Measurements from ENCODE around the gene APC2. TPM values are rescaled to one million over a fixed set of nuclear protein-coding genes. Genes with fewer than 3 reads are reported as not detected.
A peak's percentile ranks its signal among the peaks of the same experiment; 100 is the strongest.
"Not testable (repeated sequence)": the region's sequence is repeated elsewhere in the genome, so short reads cannot be mapped to it uniquely, and the experiment has no call there.

The APC2 gene
- total RNA-seq, 1 donor from 2014 or later: 1.0 TPM

GRCh38 chr19:1412995-1413800 lies 36.7 kb upstream of the APC2 start:
- H3K36me3 ChIP-seq (ENCODE audit: control insufficient read depth in 3 of 3, insufficient read depth in 3 of 3, low read length in 3 of 3): peaks cover 5 to 9% (median 7%) of the 10 kb centered on the region in 3 donors
- H3K27me3 ChIP-seq (ENCODE audit: control insufficient read depth in 3 of 3, insufficient read depth in 3 of 3, low read length in 3 of 3): no peaks in the 10 kb centered on the region
- H3K4me3 ChIP-seq (ENCODE audit: low read length in 3 of 3): no peak overlapping the region
- peak overlapping the region; percentile 47 for H3K27ac ChIP-seq (ENCODE audit: low read depth, low read length)
- H3K9me3 ChIP-seq (ENCODE audit: control insufficient read depth in 3 of 3, low read length in 3 of 3): no peaks in the 10 kb centered on the region
- H3K9ac ChIP-seq (ENCODE audit: low read depth in 1 of 3, low read length in 3 of 3): peak overlapping the region in 2 of 3 donors; percentile 16 to 45
- H3K4me1 ChIP-seq (ENCODE audit: control insufficient read depth in 3 of 3, insufficient read depth in 3 of 3, low read length in 3 of 3): peaks cover 87 to 95% (median 89%) of the 10 kb centered on the region in 3 donors

GRCh38 chr19:1416014-1416841 lies 33.7 kb upstream of the APC2 start:
- Histone ChIP-seq H3K4me3 (ENCODE audit: low read length in 3 of 3) (peak overlapping the region in 2 of 3 donors; percentile 23 to 54), H3K4me1 (ENCODE audit: control insufficient read depth in 3 of 3, insufficient read depth in 3 of 3, low read length in 3 of 3) (peaks cover 66 to 84% (median 78%) of the 10 kb centered on the region in 3 donors), H3K27me3 (ENCODE audit: control insufficient read depth in 3 of 3, insufficient read depth in 3 of 3, low read length in 3 of 3) (no peaks in the 10 kb centered on the region), H3K9ac (ENCODE audit: low read depth in 1 of 3, low read length in 3 of 3) (peak overlapping the region; percentile 47 to 70 (median 50)), H3K9me3 (ENCODE audit: control insufficient read depth in 3 of 3, low read length in 3 of 3) (no peaks in the 10 kb centered on the region), H3K36me3 (ENCODE audit: control insufficient read depth in 3 of 3, insufficient read depth in 3 of 3, low read length in 3 of 3) (peaks cover 24 to 27% (median 24%) of the 10 kb centered on the region in 3 donors), H3K27ac (ENCODE audit: low read depth, low read length) (peak overlapping the region; percentile 45)

GRCh38 chr19:1417145-1417544 lies 32.8 kb upstream of the APC2 start:
- peaks cover 33 to 36% (median 33%) of the 10 kb centered on the region in 3 donors for H3K36me3 ChIP-seq (ENCODE audit: control insufficient read depth in 3 of 3, insufficient read depth in 3 of 3, low read length in 3 of 3)
- peak overlapping the region in 2 of 3 donors; percentile 37 to 56 for H3K4me3 ChIP-seq (ENCODE audit: low read length in 3 of 3)
- no peaks in the 10 kb centered on the region for H3K27me3 ChIP-seq (ENCODE audit: control insufficient read depth in 3 of 3, insufficient read depth in 3 of 3, low read length in 3 of 3)
- H3K27ac ChIP-seq (ENCODE audit: low read depth, low read length): peak overlapping the region; percentile 45
- H3K4me1 ChIP-seq (ENCODE audit: control insufficient read depth in 3 of 3, insufficient read depth in 3 of 3, low read length in 3 of 3): peaks cover 57 to 77% (median 73%) of the 10 kb centered on the region in 3 donors
- H3K9ac ChIP-seq (ENCODE audit: low read depth in 1 of 3, low read length in 3 of 3): peak overlapping the region in 2 of 3 donors; percentile 17 to 54
- H3K9me3 ChIP-seq (ENCODE audit: control insufficient read depth in 3 of 3, low read length in 3 of 3): no peaks in the 10 kb centered on the region

- Histone ChIP-seq H3K36me3 (ENCODE audit: control insufficient read depth in 3 of 3, insufficient read depth in 3 of 3, low read length in 3 of 3) (peaks cover 35 to 40% (median 37%) of the 10 kb centered on the region in 3 donors), H3K9ac (ENCODE audit: low read depth in 1 of 3, low read length in 3 of 3) (peak overlapping the region in 2 of 3 donors; percentile 17 to 50), H3K4me1 (ENCODE audit: control insufficient read depth in 3 of 3, insufficient read depth in 3 of 3, low read length in 3 of 3) (peaks cover 50 to 72% (median 67%) of the 10 kb centered on the region in 3 donors), H3K4me3 (ENCODE audit: low read length in 3 of 3) (peak overlapping the region in 2 of 3 donors; percentile 22 to 37), H3K9me3 (ENCODE audit: control insufficient read depth in 3 of 3, low read length in 3 of 3) (no peaks in the 10 kb centered on the region), H3K27me3 (ENCODE audit: control insufficient read depth in 3 of 3, insufficient read depth in 3 of 3, low read length in 3 of 3) (no peaks in the 10 kb centered on the region), H3K27ac (ENCODE audit: low read depth, low read length) (peak overlapping the region; percentile 23)
These were observed 32.0 kb upstream of the APC2 start for GRCh38 chr19:1417681-1418495.

- Histone ChIP-seq H3K27me3 (ENCODE audit: control insufficient read depth in 3 of 3, insufficient read depth in 3 of 3, low read length in 3 of 3) (no peaks in the 10 kb centered on the region), H3K4me3 (ENCODE audit: low read length in 3 of 3) (no peak overlapping the region), H3K36me3 (ENCODE audit: control insufficient read depth in 3 of 3, insufficient read depth in 3 of 3, low read length in 3 of 3) (peaks cover 40 to 46% (median 42%) of the 10 kb centered on the region in 3 donors), H3K27ac (ENCODE audit: low read depth, low read length) (no peak overlapping the region), H3K4me1 (ENCODE audit: control insufficient read depth in 3 of 3, insufficient read depth in 3 of 3, low read length in 3 of 3) (peaks cover 45 to 67% (median 62%) of the 10 kb centered on the region in 3 donors), H3K9me3 (ENCODE audit: control insufficient read depth in 3 of 3, low read length in 3 of 3) (no peaks in the 10 kb centered on the region), H3K9ac (ENCODE audit: low read depth in 1 of 3, low read length in 3 of 3) (peak overlapping the region in 1 of 3 donors; percentile 25)
These were observed 31.5 kb upstream of the APC2 start for GRCh38 chr19:1418496-1418775.

GRCh38 chr19:1418951-1419738 lies 30.8 kb upstream of the APC2 start:
- Histone ChIP-seq H3K36me3 (ENCODE audit: control insufficient read depth in 3 of 3, insufficient read depth in 3 of 3, low read length in 3 of 3) (peaks cover 47 to 53% (median 48%) of the 10 kb centered on the region in 3 donors), H3K4me1 (ENCODE audit: control insufficient read depth in 3 of 3, insufficient read depth in 3 of 3, low read length in 3 of 3) (peaks cover 41 to 60% (median 59%) of the 10 kb centered on the region in 3 donors), H3K4me3 (ENCODE audit: low read length in 3 of 3) (no peak overlapping the region), H3K27ac (ENCODE audit: low read depth, low read length) (no peak overlapping the region), H3K9ac (ENCODE audit: low read depth in 1 of 3, low read length in 3 of 3) (no peak overlapping the region), H3K27me3 (ENCODE audit: control insufficient read depth in 3 of 3, insufficient read depth in 3 of 3, low read length in 3 of 3) (no peaks in the 10 kb centered on the region), H3K9me3 (ENCODE audit: control insufficient read depth in 3 of 3, low read length in 3 of 3) (no peaks in the 10 kb centered on the region)

- H3K9ac ChIP-seq (ENCODE audit: low read depth in 1 of 3, low read length in 3 of 3); H3K27ac ChIP-seq (ENCODE audit: low read depth, low read length); H3K4me3 ChIP-seq (ENCODE audit: low read length in 3 of 3); H3K9me3 ChIP-seq (ENCODE audit: control insufficient read depth in 3 of 3, low read length in 3 of 3); H3K27me3 ChIP-seq (ENCODE audit: control insufficient read depth in 3 of 3, insufficient read depth in 3 of 3, low read length in 3 of 3): not testable (repeated sequence)
- Histone ChIP-seq H3K4me1 (ENCODE audit: control insufficient read depth in 3 of 3, insufficient read depth in 3 of 3, low read length in 3 of 3) (peaks cover 37 to 54% (median 53%) of the 10 kb centered on the region in 3 donors), H3K36me3 (ENCODE audit: control insufficient read depth in 3 of 3, insufficient read depth in 3 of 3, low read length in 3 of 3) (peaks cover 51 to 54% (median 54%) of the 10 kb centered on the region in 3 donors)
These were observed 29.8 kb upstream of the APC2 start for GRCh38 chr19:1420085-1420484.

- H3K4me1 ChIP-seq (ENCODE audit: control insufficient read depth in 3 of 3, insufficient read depth in 3 of 3, low read length in 3 of 3): peaks cover 32 to 48% (median 48%) of the 10 kb centered on the region in 3 donors
- H3K27me3 ChIP-seq (ENCODE audit: control insufficient read depth in 3 of 3, insufficient read depth in 3 of 3, low read length in 3 of 3): no peaks in the 10 kb centered on the region
- no peak overlapping the region for H3K27ac ChIP-seq (ENCODE audit: low read depth, low read length)
- H3K36me3 ChIP-seq (ENCODE audit: control insufficient read depth in 3 of 3, insufficient read depth in 3 of 3, low read length in 3 of 3): peaks cover 56 to 59% (median 57%) of the 10 kb centered on the region in 3 donors
- no peak overlapping the region for H3K9ac ChIP-seq (ENCODE audit: low read depth in 1 of 3, low read length in 3 of 3)
- H3K9me3 ChIP-seq (ENCODE audit: control insufficient read depth in 3 of 3, low read length in 3 of 3): no peaks in the 10 kb centered on the region
- H3K4me3 ChIP-seq (ENCODE audit: low read length in 3 of 3): no peak overlapping the region
These were observed 29.3 kb upstream of the APC2 start for GRCh38 chr19:1420590-1420989.
